ENCODE results near the gene ACOT8.
"Not testable (repeated sequence)": the region's sequence is repeated elsewhere in the genome, so short reads cannot be mapped to it uniquely, and the experiment has no call there.

The ACOT8 gene

DNA sequence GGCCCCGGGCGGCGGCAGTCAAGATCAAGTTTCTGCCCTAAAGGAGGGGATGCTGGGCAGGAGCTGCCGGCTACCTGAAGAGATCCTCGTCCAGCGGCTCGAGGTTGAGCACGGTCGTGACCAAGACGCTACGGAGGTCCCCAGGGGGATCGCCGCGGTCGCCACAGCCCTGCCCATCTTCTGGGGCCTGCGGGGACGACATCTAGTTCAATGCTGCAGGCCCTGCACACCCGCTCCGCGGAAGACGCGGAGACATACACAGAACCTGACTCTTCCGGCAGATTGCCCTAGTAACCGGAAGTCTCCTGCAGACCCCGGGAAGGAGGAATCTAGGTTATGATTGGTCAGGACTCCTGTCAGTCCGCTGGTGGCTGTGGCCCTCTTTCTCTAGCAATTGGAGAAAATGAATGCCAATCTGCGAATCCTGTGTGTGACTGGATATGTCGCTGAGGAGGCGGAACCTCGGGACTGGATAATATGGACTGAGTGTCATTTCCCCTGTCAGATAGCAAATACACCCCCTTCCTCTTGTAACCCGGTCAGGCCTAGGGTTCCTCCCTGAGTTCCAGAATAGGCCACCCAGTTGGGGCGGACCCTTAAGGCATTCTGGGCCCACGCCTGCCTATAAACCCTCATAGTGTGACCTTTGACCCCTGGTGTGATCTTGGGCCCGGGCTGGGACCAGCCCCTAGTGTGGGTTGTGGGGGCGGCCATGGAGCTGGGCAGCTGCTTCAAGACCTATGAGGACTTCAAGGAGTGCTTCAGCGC lies at the start of gene ACOT8, which contains the start of gene ZSWIM3:
Gene ACOT8 (minus strand): TSS at position 279 of the 768 bp plus-strand sequence. CDS start 77 bp downstream, at position 202.
Gene ZSWIM3 (plus strand): TSS at position 501 of the 768 bp plus-strand sequence. CDS start 212 bp downstream, at position 713.
- peak; percentile 99 for DNase-seq (ENCODE audit: low spot score)

DNA sequence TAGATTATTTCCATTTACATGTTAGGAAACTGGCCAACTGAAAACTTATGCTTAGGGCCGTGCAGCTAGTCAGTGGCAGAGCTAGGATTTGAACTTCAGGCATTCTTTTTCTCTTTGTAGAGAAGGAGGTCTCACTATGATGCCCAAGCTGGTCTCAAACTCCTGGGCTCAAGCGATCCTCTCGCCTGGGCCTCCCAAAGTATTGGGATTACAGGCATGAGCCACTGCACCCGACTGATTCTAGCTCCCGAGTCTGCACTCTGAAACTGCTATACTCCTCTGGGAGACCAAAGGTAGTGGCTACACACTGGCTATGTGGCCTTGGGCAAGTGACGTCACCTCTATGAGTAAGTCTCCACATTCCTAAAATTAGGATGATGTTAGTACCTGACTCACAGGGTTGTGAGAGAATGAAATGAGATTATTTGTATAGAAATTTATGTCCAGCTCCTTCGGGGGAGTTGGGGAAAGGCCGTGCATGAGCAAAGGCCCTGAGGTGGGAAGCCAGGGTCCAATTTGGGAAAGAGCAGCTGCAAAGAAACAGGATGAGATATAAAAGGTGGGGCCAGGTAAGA lies 48.4 kb upstream of the ACOT8 start:
- no peak for DNase-seq (ENCODE audit: low spot score)

DNA sequence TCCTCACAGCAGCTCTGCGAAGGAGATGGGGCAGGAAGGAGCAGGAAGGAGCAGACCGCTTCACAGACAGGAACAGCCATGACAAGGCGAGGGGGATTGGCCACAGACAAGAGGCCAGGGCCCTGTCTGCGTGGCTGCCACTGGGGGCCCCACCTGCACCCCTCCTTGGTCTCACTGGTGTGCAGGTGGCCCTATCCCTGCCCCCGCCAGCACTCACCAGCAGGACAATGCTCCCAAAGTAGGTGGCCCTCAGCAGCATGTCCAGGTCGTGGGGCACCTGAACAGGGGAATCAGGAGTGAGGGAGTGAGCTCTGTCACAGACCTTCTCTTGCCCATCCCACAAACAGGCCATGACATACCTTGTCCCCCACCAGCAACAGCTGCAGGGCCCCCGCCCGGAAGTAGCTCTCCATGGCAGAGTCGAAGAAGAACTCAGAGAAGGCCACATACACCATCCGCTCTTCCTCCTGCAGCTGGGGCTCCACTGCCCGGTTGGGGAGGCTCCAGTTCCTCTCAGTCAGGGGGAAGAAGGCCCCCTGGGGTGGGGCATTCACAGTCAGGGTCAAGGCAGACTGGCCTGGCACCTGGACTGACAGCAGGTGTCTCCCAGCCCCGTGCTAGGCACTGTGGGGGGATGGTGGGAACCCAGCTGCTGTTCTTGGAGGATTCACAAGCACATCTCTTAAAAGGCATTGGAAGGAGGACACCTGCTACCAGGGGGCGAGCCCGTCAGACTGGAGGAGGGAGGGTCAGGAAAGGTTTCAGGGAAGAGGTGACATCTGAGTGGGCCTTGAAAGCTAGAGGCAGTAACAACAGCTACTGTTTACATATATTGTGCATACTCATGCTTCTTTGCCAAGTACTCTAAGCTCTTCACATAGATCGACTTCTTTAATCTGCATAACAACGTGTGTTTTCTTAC lies 47.7 kb upstream of the ACOT8 start:
- no peak for DNase-seq (ENCODE audit: low spot score)

DNA sequence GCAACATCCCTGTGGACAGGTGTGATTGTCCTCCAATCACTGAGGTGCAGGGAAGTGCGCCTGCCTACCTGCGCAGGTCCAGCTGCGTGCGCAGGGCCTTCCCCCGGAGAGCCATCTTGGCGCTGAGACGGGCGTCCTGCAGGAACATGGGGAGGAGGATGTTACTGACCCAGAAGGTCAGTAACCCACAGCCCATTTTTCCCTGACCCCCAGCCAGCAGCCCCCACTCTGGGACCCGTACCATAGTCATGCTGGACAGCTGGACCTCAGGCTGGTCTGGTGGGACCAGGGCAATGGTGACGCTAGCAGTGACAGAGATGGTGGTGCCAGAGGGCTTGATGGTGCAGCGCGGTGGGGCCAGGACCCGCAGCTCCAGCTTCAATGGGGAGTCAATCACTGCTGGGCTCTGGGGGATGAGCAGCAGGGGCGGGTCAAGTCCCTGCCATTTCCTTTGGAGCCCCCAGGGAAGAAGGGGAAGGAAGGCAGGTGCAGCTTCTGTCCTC lies 45.1 kb upstream of the ACOT8 start:
- DNase-seq (ENCODE audit: low spot score), result no peak

DNA sequence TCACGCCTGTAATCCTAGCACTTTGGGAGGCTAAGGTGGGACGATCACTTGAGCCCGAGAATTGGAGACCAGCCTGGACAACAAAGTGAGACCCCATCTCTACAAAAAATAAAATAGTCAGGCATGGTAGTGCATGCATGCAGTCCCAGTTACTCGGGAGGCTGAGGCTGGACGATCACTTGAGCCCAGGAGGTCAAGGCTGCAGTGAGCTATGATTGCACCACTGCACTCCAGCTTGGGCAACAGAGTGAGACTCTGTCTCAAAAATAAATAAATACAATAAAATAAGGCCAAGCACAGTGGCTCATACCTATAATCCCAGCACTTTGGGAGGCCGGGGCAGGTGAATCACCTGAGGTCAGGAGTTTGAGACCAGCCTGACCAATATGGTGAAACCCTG lies 44.1 kb upstream of the ACOT8 start:
- not testable (repeated sequence) for DNase-seq (ENCODE audit: low spot score)

DNA sequence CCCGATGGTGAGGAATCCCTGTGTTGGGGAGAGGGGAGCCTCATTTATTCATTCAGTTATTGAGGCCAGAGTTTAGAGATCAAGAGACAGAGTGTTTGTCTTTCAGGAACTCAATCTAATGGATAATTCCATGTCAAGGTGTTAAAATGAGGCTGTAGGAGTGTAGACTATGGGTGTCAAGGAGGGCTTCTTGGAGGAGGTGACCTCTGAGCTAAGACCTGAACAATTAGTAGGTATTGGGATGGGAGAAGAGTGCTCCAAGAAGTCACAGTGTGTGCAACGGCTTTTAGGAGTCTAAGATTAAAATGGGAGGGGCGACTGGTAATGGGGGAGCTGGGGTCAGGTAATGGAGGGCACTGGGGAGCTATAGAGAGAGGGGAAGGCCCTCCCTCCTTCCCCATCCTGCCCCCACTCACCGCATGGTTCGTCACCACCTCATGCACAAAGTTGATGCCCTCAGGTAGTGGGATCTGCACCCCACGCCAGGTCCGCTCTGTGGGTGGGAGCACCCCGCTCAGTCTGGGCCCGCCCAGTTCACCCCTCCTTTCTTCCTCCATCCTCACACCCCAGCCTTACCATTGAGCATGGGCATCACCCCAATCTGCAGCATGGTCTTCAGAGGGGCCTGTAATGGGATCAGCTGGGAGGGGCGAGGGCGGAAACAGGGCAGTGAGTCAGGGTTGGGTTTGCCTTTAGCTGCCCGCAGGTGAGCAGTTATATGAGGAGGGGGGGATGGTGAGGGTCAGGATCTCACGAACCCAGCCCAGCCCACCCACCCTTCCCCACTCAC lies 42.0 kb upstream of the ACOT8 start:
- DNase-seq (ENCODE audit: low spot score), result no peak

DNA sequence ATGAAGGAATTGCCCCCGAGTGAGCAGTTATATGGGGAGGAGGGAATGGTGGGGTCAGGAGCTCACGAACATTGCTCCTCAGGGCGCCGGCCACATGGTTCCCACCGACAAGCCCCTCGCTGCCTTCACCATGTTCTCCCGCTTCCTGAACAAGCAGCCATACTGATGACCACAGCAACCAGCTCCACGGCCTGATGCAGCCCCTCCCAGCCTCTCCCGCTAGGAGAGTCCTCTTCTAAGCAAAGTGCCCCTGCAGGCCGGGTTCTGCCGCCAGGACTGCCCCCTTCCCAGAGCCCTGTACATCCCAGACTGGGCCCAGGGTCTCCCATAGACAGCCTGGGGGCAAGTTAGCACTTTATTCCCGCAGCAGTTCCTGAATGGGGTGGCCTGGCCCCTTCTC lies 41.1 kb upstream of the ACOT8 start:
- DNase-seq (ENCODE audit: low spot score), result no peak

DNA sequence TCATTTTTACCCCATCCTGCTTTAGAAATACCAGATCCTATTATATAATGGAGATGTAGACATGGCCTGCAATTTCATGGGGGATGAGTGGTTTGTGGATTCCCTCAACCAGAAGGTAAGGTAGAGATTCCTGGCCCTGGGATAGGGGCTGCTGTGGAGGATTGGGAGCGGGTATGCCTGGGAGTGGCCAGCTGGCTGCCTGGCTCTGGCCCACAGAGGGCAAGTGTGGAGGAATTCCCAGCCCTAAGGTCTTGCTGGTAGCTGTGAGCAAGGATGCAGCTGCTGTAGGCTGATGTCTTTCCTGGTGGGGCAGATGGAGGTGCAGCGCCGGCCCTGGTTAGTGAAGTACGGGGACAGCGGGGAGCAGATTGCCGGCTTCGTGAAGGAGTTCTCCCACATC lies 40.5 kb upstream of the ACOT8 start:
- no peak for DNase-seq (ENCODE audit: low spot score)

DNA sequence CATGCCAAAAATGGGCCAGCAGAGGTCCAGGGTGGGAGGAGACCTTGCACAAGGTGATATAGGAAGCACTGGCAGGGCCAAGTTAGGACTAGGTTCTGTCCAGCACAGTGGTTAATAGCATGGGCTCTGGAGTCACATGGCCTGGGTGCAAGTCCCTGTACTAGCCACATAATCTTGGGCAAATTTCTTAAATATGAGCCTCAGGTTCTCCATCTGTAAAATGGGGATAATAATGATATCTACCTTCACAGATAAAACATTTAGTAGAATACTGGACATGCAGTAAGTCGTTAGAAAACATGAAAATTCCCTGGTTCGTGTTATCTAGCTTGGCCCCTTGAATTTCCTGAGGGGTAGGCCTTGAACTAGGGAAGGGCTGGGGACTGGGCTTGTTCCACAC lies 40.1 kb upstream of the ACOT8 start:
- no peak for DNase-seq (ENCODE audit: low spot score)

DNA sequence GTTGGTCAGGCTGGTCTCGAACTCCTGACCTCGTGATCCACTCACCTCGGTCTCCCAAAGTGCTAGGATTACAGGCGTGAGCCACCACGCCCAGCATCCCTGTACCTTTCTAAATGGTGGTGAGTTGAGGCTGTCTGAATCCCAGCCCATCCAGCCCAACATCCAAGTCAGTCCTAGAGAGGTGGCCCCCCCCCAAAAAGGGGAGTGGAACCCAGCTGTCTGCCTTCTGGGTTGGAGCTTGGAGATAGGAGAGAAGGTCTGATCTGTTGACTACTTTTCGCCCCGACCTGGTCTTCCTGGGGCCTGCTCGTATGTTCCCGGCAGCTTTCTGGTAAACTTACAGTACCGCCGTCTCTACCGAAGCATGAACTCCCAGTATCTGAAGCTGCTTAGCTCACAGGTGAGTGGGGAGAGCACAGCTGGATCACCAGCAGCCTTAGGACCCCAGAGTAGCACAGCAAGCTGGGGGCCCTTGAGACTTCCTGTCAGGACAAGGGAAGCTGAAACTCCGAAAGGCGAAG lies 39.5 kb upstream of the ACOT8 start:
- no peak for DNase-seq (ENCODE audit: low spot score)

DNA sequence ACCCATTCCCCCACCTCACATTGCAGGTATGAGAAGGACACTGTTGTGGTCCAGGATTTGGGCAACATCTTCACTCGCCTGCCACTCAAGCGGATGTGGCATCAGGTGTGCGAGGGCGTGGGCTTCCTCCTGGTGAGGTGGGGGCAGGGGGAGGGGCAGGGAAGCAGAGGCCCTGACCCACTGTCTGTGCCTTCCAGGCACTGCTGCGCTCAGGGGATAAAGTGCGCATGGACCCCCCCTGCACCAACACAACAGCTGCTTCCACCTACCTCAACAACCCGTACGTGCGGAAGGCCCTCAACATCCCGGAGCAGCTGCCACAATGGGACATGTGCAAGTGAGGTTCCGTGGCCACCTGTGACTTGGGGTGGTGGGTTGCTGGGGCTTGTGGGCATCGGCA lies 37.6 kb upstream of the ACOT8 start:
- no peak for DNase-seq (ENCODE audit: low spot score)

DNA sequence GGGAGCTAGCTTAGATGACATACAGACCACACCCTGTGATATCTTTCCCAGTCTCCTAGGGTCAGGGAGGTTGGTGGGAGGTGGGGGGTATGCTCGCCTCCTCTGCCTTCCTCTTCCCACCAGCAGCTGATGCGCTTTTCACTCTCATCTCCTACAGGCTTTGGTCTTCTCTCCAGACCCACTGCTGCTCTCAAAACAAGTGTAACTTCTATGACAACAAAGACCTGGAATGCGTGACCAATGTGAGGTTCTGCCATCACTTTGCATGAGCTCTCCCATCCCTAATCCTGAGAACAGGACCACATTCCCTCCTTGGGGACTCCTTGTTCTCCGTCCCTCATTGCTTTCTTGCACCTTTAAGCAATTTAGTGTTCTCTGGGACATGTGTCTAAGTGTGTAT lies 36.6 kb upstream of the ACOT8 start:
- DNase-seq (ENCODE audit: low spot score), result no peak

DNA sequence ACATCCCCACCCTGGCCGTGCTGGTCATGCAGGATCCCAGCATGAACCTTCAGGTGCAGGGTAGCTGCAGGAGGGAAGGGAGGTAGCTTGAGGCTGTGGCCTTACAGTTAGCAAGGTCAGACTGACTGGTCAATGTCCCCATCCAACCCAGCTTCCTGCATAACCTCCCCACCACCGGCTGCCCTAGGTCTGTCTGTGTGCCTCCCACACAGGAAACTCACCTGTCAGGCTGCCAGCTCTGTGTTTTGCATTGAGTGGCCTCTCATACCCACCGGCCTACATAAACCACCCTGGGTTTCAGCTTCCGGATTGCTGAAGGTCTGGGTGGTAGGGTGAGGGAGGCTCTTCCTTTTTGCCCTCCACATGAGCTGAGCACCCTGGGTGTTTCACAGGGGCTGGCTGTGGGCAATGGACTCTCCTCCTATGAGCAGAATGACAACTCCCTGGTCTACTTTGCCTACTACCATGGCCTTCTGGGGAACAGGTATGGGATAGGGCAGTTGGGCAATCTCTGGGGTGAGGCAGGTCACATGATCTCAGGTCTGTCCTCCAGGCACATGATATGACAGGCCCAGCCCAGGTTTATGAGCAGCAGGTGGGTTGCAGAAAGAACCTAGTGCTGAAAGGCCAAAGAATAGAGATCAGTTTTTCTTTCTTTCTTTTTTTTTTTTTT lies 35.8 kb upstream of the ACOT8 start:
- DNase-seq (ENCODE audit: low spot score), result no peak

DNA sequence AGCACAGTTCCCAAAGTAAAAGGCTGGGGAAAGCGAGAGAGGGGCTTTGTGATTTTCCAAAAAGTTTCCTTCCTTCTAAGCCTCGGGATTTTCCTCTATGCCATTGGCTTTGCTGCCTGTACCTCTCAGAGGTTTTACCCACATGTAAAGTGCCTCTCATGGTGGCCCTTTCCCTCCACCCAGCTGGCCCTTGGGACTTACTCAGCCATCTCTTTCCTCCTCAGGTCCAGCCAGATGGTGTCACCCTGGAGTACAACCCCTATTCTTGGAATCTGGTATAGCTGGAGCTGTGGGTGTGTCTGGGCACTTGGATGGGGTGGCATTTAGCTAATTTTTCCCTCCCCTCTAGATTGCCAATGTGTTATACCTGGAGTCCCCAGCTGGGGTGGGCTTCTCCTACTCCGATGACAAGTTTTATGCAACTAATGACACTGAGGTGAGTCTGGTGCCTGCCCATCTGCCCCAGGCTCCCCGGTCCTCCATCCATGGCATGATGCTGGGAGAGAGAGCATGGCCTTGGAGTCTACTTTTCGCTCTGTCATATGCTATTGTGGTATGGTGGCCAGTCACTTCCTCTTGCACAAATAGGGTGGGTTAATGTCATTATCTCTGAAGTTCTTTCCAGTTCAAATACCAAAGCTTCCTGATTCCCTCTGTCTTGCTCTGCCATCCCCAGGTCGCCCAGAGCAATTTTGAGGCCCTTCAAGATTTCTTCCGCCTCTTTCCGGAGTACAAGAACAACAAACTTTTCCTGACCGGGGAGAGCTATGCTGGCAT lies 35.0 kb upstream of the ACOT8 start:
- DNase-seq (ENCODE audit: low spot score), result peak; percentile 41

DNA sequence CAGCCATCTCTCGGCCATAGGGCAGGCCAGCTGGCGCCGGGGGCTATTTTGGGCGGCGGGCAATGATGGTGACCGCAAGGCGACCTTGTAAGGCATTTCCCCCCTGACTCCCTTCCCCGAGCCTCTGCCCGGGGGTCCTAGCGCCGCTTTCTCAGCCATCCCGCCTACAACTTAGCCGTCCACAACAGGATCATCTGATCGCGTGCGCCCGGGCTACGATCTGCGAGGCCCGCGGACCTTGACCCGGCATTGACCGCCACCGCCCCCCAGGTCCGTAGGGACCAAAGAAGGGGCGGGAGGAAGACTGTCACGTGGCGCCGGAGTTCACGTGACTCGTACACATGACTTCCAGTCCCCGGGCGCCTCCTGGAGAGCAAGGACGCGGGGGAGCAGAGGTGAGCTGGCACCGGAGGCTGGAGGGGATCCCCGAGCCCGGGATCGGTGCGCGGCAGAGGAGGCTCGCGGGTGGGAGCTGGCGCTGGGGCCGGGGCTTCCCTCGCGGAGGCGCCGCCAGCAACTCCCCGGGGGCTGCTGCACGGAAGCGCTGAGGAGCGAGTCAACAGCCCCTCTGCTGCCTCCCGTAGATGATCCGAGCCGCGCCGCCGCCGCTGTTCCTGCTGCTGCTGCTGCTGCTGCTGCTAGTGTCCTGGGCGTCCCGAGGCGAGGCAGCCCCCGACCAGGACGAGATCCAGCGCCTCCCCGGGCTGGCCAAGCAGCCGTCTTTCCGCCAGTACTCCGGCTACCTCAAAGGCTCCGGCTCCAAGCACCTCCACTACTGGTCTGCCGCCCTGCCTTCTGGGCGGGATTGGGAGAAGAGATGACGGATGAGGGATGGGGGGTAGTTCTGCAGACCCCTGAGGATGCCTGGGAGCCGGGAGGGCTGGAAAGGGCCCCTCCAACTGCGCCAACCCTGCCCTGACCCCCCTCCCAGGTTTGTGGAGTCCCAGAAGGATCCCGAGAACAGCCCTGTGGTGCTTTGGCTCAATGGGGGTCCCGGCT lies 34.1 kb upstream of the ACOT8 start, which contains the start of the genes CTSA and NEURL2:
Gene CTSA (plus strand): TSS at position 351 of the 999 bp plus-strand sequence. CDS start 234 bp downstream, at position 585.
Gene NEURL2 (minus strand): TSS at position 224 of the 999 bp plus-strand sequence. CDS start 217 bp downstream, at position 7.
- DNase-seq (ENCODE audit: low spot score), result peak; percentile 99

DNA sequence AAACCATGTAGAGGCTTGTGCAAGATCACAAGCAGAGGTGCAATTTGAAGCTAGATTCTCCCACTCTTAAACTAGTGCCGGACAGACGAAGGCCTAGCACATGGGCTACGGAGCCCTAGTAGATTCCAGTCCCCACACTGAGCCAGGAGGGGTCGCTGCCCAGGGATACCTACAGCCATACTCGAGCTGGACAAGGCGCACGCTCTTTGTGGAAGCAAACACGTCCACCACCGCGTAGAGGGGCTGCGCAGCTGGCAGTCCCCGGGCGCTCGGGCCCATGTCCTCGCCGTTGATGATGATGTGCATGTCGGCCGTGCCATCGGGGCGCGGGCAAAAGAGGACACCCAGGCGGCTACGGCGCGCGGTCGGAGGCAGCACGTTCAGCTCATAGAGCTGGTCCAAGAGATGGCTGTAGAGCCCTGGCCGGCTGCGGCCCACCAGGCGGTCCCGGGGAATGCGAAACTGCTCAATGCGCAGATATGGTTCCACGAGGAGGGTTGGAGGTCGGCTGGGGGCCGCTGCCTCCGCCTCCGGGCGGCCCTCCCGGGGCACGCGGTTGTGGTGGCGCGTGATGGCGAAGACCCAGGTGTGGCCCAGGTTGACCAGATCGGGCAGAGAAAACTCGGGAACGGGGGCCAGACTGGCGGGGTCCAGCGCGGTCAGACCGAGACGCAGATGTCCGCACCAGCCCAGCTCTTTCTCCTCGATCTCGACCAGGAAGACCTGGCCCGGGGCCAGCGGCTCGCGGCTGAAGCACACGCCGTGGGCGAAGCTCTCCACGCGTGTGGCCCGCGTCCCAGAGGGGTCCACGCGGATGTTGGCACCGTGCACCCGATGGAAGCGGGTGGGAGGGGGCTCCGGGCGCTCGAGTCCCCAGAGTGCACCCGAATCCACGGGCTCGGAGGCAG lies 33.1 kb upstream of the ACOT8 start:
- peak; percentile 82 for DNase-seq (ENCODE audit: low spot score)

DNA sequence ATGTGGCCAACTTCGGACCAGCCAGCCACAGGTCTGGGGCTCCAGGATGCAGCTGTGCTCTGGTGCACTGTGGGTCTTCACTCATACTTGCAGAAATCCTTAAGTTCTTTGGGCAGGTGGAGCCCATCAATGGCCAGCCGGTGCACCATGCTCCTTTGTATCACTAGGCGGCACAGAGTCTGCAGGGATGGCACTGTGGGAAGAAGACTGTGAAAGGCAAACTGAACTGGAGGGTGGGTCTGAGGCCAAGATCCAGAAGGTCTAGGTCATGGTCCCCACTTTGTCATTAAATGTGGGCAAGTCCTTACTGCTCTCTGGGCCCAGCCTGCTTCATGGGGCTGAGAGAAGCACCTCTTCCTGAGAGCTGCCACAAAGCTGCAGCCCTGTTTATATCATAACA lies 31.5 kb upstream of the ACOT8 start:
- no peak for DNase-seq (ENCODE audit: low spot score)
